GM19324 (cell line): ENCODE results near the gene STAT5A.
"Not testable (repeated sequence)": the region's sequence is repeated elsewhere in the genome, so short reads cannot be mapped to it uniquely, and the experiment has no call there.

ENCODE experiments used
- ATAC-seq: cut with Tn5 transposase; IDR thresholded peaks from one replicate; pipeline ENCODE4 v1.9.1; 2021; ENCODE audit warnings: mild to moderate bottlenecking, moderate library complexity; ENCODE audit not compliant: unreplicated experiment, low FRiP score

STAT5A gene

GRCh38 chr17:42283241-42284023 lies 4.9 kb upstream of the STAT5A start:
- ATAC-seq: no peak

- no peak for ATAC-seq
These were observed 4.3 kb upstream of the STAT5A start for GRCh38 chr17:42284024-42284369.

- ATAC-seq: no peak
These were observed 3.7 kb upstream of the STAT5A start for GRCh38 chr17:42284566-42284965.

GRCh38 chr17:42285346-42286050 lies 2.8 kb upstream of the STAT5A start:
- no peak for ATAC-seq

GRCh38 chr17:42286411-42287221 lies 1.7 kb upstream of the STAT5A start:
- no peak for ATAC-seq

- ATAC-seq: no peak
These were observed 857 bp upstream of the STAT5A start for GRCh38 chr17:42287305-42287976.

- peak; percentile 11 for ATAC-seq
These were observed 709 bp downstream of the STAT5A start for GRCh38 chr17:42288803-42289610.

GRCh38 chr17:42289611-42290181 lies 1.4 kb downstream of the STAT5A start:
- ATAC-seq: no peak

- no peak for ATAC-seq
These were observed 2.3 kb downstream of the STAT5A start for GRCh38 chr17:42290577-42290976.

GRCh38 chr17:42291129-42291528 lies 2.8 kb downstream of the STAT5A start:
- ATAC-seq: no peak

GRCh38 chr17:42294469-42295398 lies 6.4 kb downstream of the STAT5A start:
- ATAC-seq: no peak

- no peak for ATAC-seq
These were observed 7.7 kb downstream of the STAT5A start for GRCh38 chr17:42296012-42296411.

- not testable (repeated sequence) for ATAC-seq
These were observed 9.5 kb downstream of the STAT5A start for GRCh38 chr17:42297775-42298174.

- not testable (repeated sequence) for ATAC-seq
These were observed 11.1 kb downstream of the STAT5A start for GRCh38 chr17:42299361-42299760.

GRCh38 chr17:42299913-42300312 lies 11.6 kb downstream of the STAT5A start:
- not testable (repeated sequence) for ATAC-seq

GRCh38 chr17:42301022-42301421 lies 12.7 kb downstream of the STAT5A start:
- no peak for ATAC-seq

GRCh38 chr17:42303694-42304093 lies 15.4 kb downstream of the STAT5A start:
- ATAC-seq: no peak
